CD14-positive monocyte (primary cell): ENCODE results near the gene GKAP1. TPM values are rescaled to one million over a fixed set of nuclear protein-coding genes. Genes with fewer than 3 reads are reported as not detected.

Source experiments
- DNase-seq, 3 donors: peaks; one replicate each; pipeline ENCODE4 v3.0.0-alpha.2; 2011 to 2022
- H2AFZ ChIP-seq: 2 replicates; pipeline ENCODE4 v1.6.0; 2012; ENCODE audit warnings: mild to moderate bottlenecking, low read depth, low read length, inconsistent platforms; ENCODE audit not compliant: insufficient read depth, poor library complexity, severe bottlenecking
- H3K27ac ChIP-seq, 2 donors: 1 replicate in 1 of 2; 2 replicates in 1 of 2; pipeline ENCODE4 v1.5.1; 2012 to 2013; ENCODE audit warnings: low read length in 2 of 2, control low read depth in 1 of 2, inconsistent platforms in 1 of 2, low read depth in 1 of 2, mild to moderate bottlenecking in 1 of 2
- H3K27me3 ChIP-seq, 2 donors: one replicate each; pipeline versions ENCODE4 v1.6.0 to v1.6.1; 2011 to 2013; ENCODE audit warnings: low read length in 2 of 2; ENCODE audit not compliant: control insufficient read depth in 2 of 2, insufficient read depth in 2 of 2
- H3K36me3 ChIP-seq, 2 donors: replicated peaks in 1 of 2; 1 replicate in 1 of 2; 2 replicates in 1 of 2; pipeline versions ENCODE4 v1.5.1 to v1.6.1; 2012 to 2013; ENCODE audit warnings: low read length in 2 of 2, control low read depth in 1 of 2, inconsistent platforms in 1 of 2, mild to moderate bottlenecking in 1 of 2; ENCODE audit not compliant: insufficient read depth in 2 of 2, control insufficient read depth in 1 of 2
- H3K4me1 ChIP-seq, 2 donors: 1 replicate in 1 of 2; 2 replicates in 1 of 2; pipeline versions ENCODE4 v1.5.1 to v1.6.1; 2012 to 2013; ENCODE audit warnings: low read length in 2 of 2, control low read depth in 1 of 2, inconsistent platforms in 1 of 2, mild to moderate bottlenecking in 1 of 2, moderate library complexity in 1 of 2; ENCODE audit not compliant: insufficient read depth in 2 of 2, control insufficient read depth in 1 of 2
- H3K4me2 ChIP-seq: replicated peaks from 2 replicates; pipeline ENCODE3; 2012; ENCODE audit warnings: low read length, moderate library complexity, mild to moderate bottlenecking; ENCODE audit not compliant: poor library complexity, severe bottlenecking; ENCODE audit errors: extremely low read depth
- H3K4me3 ChIP-seq, 3 experiments: fragments of 200-600 bp in 1 of 3; sonication (generic) in 1 of 3; replicated peaks in 1 of 3; 1 replicate in 2 of 3; 2 replicates in 1 of 3; pipeline ENCODE4 v1.5.1; 2011 to 2013; ENCODE audit warnings: low read length in 3 of 3, mild to moderate bottlenecking in 3 of 3, control low read depth in 2 of 3, low read depth in 2 of 3, inconsistent platforms in 1 of 3, moderate library complexity in 1 of 3
- H3K79me2 ChIP-seq: 2 replicates; pipeline ENCODE4 v1.6.0; 2012; ENCODE audit warnings: mild to moderate bottlenecking, control low read depth, inconsistent platforms, low read length, moderate library complexity; ENCODE audit not compliant: insufficient read depth
- H3K9ac ChIP-seq: 2 replicates; pipeline ENCODE4 v1.6.0; 2017; ENCODE audit warnings: low read length, mild to moderate bottlenecking; ENCODE audit not compliant: insufficient read depth, poor library complexity, severe bottlenecking
- H3K9me3 ChIP-seq, 2 donors: replicated peaks in 1 of 2; 1 replicate in 1 of 2; 2 replicates in 1 of 2; pipeline versions ENCODE4 v1.5.1 to v1.6.1; 2012 to 2013; ENCODE audit warnings: low read length in 2 of 2, control low read depth in 1 of 2; ENCODE audit not compliant: control insufficient read depth in 1 of 2, insufficient read depth in 1 of 2
- H4K20me1 ChIP-seq: 2 replicates; pipeline ENCODE4 v1.6.0; 2012; ENCODE audit warnings: mild to moderate bottlenecking, low read length, control low read depth, moderate library complexity; ENCODE audit not compliant: insufficient read depth
- H3K27ac Mint-ChIP-seq, 7 donors: one replicate each; pipeline ENCODE4 v1.8.0; 2020; ENCODE audit warnings: mild to moderate bottlenecking in 7 of 7, mixed read lengths in 7 of 7, moderate library complexity in 6 of 7, inconsistent platforms in 2 of 7
- H3K27me3 Mint-ChIP-seq, 3 donors: one replicate each; pipeline ENCODE4 v1.8.0; 2021 to 2022; ENCODE audit warnings: low read depth in 3 of 3, mild to moderate bottlenecking in 3 of 3, mixed read lengths in 3 of 3, moderate library complexity in 3 of 3, inconsistent platforms in 1 of 3
- H3K36me3 Mint-ChIP-seq, 2 donors: one replicate each; pipeline ENCODE4 v1.8.0; 2020; ENCODE audit warnings: mixed read lengths in 2 of 2, inconsistent platforms in 1 of 2, mild to moderate bottlenecking in 1 of 2
- H3K4me1 Mint-ChIP-seq: one replicate; pipeline ENCODE4 v1.8.0; 2020; ENCODE audit warnings: mild to moderate bottlenecking, mixed read lengths
- H3K4me3 Mint-ChIP-seq, 2 donors: one replicate each; pipeline ENCODE4 v1.8.0; 2020; ENCODE audit warnings: mild to moderate bottlenecking in 2 of 2, mixed read lengths in 2 of 2, moderate library complexity in 1 of 2
- H3K9me3 Mint-ChIP-seq, 7 donors: one replicate each; pipeline ENCODE4 v1.8.0; 2020 to 2022; ENCODE audit warnings: mixed read lengths in 7 of 7, mild to moderate bottlenecking in 6 of 7, moderate library complexity in 6 of 7, inconsistent platforms in 2 of 7
- WGBS: methylation state at CpG from one replicate; pipeline ENCODE4 v1.1.5; 2013; ENCODE audit warnings: missing lambda C conversion rate; ENCODE audit not compliant: insufficient coverage; 5-methylcytosine and 5-hydroxymethylcytosine counted together
- intact Hi-C, 2 donors: fragments of 100-400 bp; cut with micrococcal nuclease; formaldehyde crosslinking; loops; one replicate each; pipeline versions ENCODE4 v1.15.0 to v1.15.1; 2023
- polyA plus RNA-seq, 3 donors: library from polyadenylated mRNA; depleted of rRNA in 1 of 3; unstranded in 2 of 3; stranded (reverse) in 1 of 3; fragments of 300-500 nt in 2 of 3; fragments of >200 nt in 1 of 3; fragmentation: Illumina TruSeq in 2 of 3; gene quantifications; 1 replicate in 2 of 3; 2 replicates in 1 of 3; pipeline ENCODE4 v1.2.3, GENCODE V29; 2012 to 2021
- TF ChIP-seq, protein P1 (sequence below): fragments of 200-600 bp; IDR thresholded peaks from one replicate; pipeline ENCODE4 v1.8.0; 2022; ENCODE audit warnings: antibody characterized with exemption, mild to moderate bottlenecking

Gene GKAP1
- polyA plus RNA-seq, 3 donors, result 0.71 to 1.5 (median 1.4) TPM

DNA sequence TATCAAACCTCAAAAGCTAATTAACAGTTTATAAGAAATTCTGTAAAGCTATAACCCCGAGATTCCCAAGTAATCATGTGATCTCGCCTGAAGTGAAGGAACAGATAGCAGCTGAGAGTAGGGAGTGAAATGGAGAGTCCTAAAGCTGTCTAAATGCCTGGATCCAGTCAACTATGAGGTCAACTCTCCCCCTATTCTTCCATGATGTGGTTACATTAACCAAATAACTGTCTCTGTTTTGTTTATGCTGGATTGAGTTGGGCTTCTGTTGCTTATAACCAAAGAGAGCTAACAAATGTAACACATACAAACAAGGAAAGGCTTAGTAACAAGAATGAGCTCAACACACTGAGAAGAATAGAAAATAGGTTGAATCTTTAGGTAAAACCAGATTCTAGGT, 41.6 kb downstream of the GKAP1 start:
- Mint-ChIP-seq H3K27me3 (no peaks in the 10 kb centered on the region), H3K27ac (no peak overlapping the region), H3K36me3 (no peaks in the 10 kb centered on the region), H3K4me1 (no peaks in the 10 kb centered on the region), H3K9me3 (peaks cover 0 to 1% (median 0%) of the 10 kb centered on the region in 7 donors), H3K4me3 (no peak overlapping the region)
- Histone ChIP-seq H4K20me1 (no peaks in the 10 kb centered on the region), H3K79me2 (no peaks in the 10 kb centered on the region), H3K27ac (no peak overlapping the region), H3K9me3 (no peaks in the 10 kb centered on the region), H2AFZ (no peak overlapping the region), H3K36me3 (no peaks in the 10 kb centered on the region), H3K4me2 (no peak overlapping the region), H3K27me3 (no peaks in the 10 kb centered on the region), H3K9ac (no peak overlapping the region), H3K4me1 (no peaks in the 10 kb centered on the region), H3K4me3 (no peak overlapping the region)
- DNase-seq, result no peak
- TF ChIP-seq, protein P1, sequence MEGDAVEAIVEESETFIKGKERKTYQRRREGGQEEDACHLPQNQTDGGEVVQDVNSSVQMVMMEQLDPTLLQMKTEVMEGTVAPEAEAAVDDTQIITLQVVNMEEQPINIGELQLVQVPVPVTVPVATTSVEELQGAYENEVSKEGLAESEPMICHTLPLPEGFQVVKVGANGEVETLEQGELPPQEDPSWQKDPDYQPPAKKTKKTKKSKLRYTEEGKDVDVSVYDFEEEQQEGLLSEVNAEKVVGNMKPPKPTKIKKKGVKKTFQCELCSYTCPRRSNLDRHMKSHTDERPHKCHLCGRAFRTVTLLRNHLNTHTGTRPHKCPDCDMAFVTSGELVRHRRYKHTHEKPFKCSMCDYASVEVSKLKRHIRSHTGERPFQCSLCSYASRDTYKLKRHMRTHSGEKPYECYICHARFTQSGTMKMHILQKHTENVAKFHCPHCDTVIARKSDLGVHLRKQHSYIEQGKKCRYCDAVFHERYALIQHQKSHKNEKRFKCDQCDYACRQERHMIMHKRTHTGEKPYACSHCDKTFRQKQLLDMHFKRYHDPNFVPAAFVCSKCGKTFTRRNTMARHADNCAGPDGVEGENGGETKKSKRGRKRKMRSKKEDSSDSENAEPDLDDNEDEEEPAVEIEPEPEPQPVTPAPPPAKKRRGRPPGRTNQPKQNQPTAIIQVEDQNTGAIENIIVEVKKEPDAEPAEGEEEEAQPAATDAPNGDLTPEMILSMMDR, result no peak
- intact Hi-C loops, result no loop called here
- WGBS, result no CpG with 5 or more reads among the region's 2 CpGs

- Mint-ChIP-seq H3K36me3 (peaks cover 0 to 2% of the 10 kb centered on the region in 2 donors), H3K27ac (no peak overlapping the region), H3K9me3 (peaks cover 0 to 4% (median 0%) of the 10 kb centered on the region in 7 donors), H3K4me3 (no peak overlapping the region), H3K4me1 (no peaks in the 10 kb centered on the region), H3K27me3 (peaks cover 0 to 2% (median 0%) of the 10 kb centered on the region in 3 donors)
- Histone ChIP-seq H4K20me1 (no peaks in the 10 kb centered on the region), H3K27ac (no peak overlapping the region), H3K4me1 (no peaks in the 10 kb centered on the region), H3K9me3 (no peaks in the 10 kb centered on the region), H3K36me3 (no peaks in the 10 kb centered on the region), H3K4me3 (no peak overlapping the region), H3K9ac (no peak overlapping the region), H2AFZ (no peak overlapping the region), H3K4me2 (no peak overlapping the region), H3K27me3 (no peaks in the 10 kb centered on the region), H3K79me2 (no peaks in the 10 kb centered on the region)
- intact Hi-C loops, result no loop called here
- TF ChIP-seq, protein P1, result no peak
- 100% methylated on average over 1 of the region's 6 CpGs for WGBS
- no peak for DNase-seq
Observed at GRCh38 chr9:83772860-83773259, 44.7 kb downstream of the GKAP1 start.
